ENCODE measurements around the gene GDF7.

The GDF7 gene

GRCh38 chr2:20652673-20653575 lies 14.0 kb upstream of the GDF7 start:
- Mint-ChIP-seq H3K4me1 (ENCODE audit: low read depth in 2 of 2) (peaks cover 23 to 26% of the 10 kb centered on the region in 2 donors), H3K4me3 (no peak overlapping the region), H3K9me3 (no peaks in the 10 kb centered on the region), H3K36me3 (ENCODE audit: insufficient read depth) (peaks cover 7% of the 10 kb centered on the region), H3K27ac (no peak overlapping the region), H3K27me3 (peaks cover 8 to 19% of the 10 kb centered on the region in 2 donors)
- DNase-seq (no peak), ATAC-seq (replicated peaks) (no peak)

- H3K4me1 Mint-ChIP-seq (ENCODE audit: low read depth in 2 of 2): peaks cover 14 to 18% of the 10 kb centered on the region in 2 donors
- no peak overlapping the region for H3K4me3 Mint-ChIP-seq
- DNase-seq: no peak
- H3K27ac Mint-ChIP-seq: no peak overlapping the region
- H3K9me3 Mint-ChIP-seq: no peaks in the 10 kb centered on the region
- peaks cover 7% of the 10 kb centered on the region for H3K36me3 Mint-ChIP-seq (ENCODE audit: insufficient read depth)
- ATAC-seq (replicated peaks): no peak
- peaks cover 15 to 29% of the 10 kb centered on the region in 2 donors for H3K27me3 Mint-ChIP-seq
These were observed 13.0 kb upstream of the GDF7 start for GRCh38 chr2:20653695-20654534.

GRCh38 chr2:20654535-20654813 lies 12.5 kb upstream of the GDF7 start:
- H3K4me1 Mint-ChIP-seq (ENCODE audit: low read depth in 2 of 2): peaks cover 9 to 18% of the 10 kb centered on the region in 2 donors
- H3K27ac Mint-ChIP-seq: no peak overlapping the region
- H3K4me3 Mint-ChIP-seq: no peak overlapping the region
- H3K36me3 Mint-ChIP-seq (ENCODE audit: insufficient read depth): peaks cover 7% of the 10 kb centered on the region
- no peak for ATAC-seq (replicated peaks)
- H3K27me3 Mint-ChIP-seq: peaks cover 20 to 34% of the 10 kb centered on the region in 2 donors
- no peak for DNase-seq
- no peaks in the 10 kb centered on the region for H3K9me3 Mint-ChIP-seq

- no peaks in the 10 kb centered on the region for H3K9me3 Mint-ChIP-seq
- no peak for ATAC-seq (replicated peaks)
- peaks cover 24 to 55% of the 10 kb centered on the region in 2 donors for H3K27me3 Mint-ChIP-seq
These were observed 10.4 kb upstream of the GDF7 start for GRCh38 chr2:20656561-20656960.

GRCh38 chr2:20657522-20658235 lies 9.3 kb upstream of the GDF7 start:
- Mint-ChIP-seq H3K27me3 (peaks cover 35 to 66% of the 10 kb centered on the region in 2 donors), H3K36me3 (ENCODE audit: insufficient read depth) (peaks cover 4% of the 10 kb centered on the region), H3K9me3 (no peaks in the 10 kb centered on the region), H3K4me3 (no peak overlapping the region), H3K4me1 (ENCODE audit: low read depth in 2 of 2) (no peaks in the 10 kb centered on the region), H3K27ac (no peak overlapping the region)
- no peak for DNase-seq
- ATAC-seq (replicated peaks): no peak

More at GRCh38 chr2:20656561-20656960, 10.4 kb upstream of the GDF7 start:
- peaks cover 4% of the 10 kb centered on the region for H3K36me3 Mint-ChIP-seq (ENCODE audit: insufficient read depth)
- no peak overlapping the region for H3K27ac Mint-ChIP-seq
- peaks cover 1 to 6% of the 10 kb centered on the region in 2 donors for H3K4me1 Mint-ChIP-seq (ENCODE audit: low read depth in 2 of 2)
- no peak for DNase-seq
- H3K4me3 Mint-ChIP-seq: no peak overlapping the region

GRCh38 chr2:20660506-20661420 lies 6.2 kb upstream of the GDF7 start:
- Mint-ChIP-seq H3K27ac (no peak overlapping the region), H3K4me1 (ENCODE audit: low read depth in 2 of 2) (peaks cover 0 to 3% of the 10 kb centered on the region in 2 donors), H3K9me3 (no peaks in the 10 kb centered on the region), H3K27me3 (peaks cover 54 to 97% of the 10 kb centered on the region in 2 donors), H3K4me3 (no peak overlapping the region), H3K36me3 (ENCODE audit: insufficient read depth) (peaks cover 5% of the 10 kb centered on the region)
- no peak for DNase-seq
- no peak for ATAC-seq (replicated peaks)

GRCh38 chr2:20661421-20662307 lies 5.3 kb upstream of the GDF7 start:
- Mint-ChIP-seq H3K27me3 (peaks cover 60 to 99% of the 10 kb centered on the region in 2 donors), H3K36me3 (ENCODE audit: insufficient read depth) (peaks cover 9% of the 10 kb centered on the region), H3K27ac (no peak overlapping the region), H3K4me1 (ENCODE audit: low read depth in 2 of 2) (peaks cover 2 to 3% of the 10 kb centered on the region in 2 donors), H3K9me3 (no peaks in the 10 kb centered on the region), H3K4me3 (no peak overlapping the region)
- peak; percentile 51 to 66 (median 60) for DNase-seq
- ATAC-seq (replicated peaks): peak; percentile 80

GRCh38 chr2:20662308-20662937 lies 4.5 kb upstream of the GDF7 start:
- DNase-seq: no peak
- peaks cover 60 to 93% of the 10 kb centered on the region in 2 donors for H3K27me3 Mint-ChIP-seq

GRCh38 chr2:20663196-20664070 lies 3.5 kb upstream of the GDF7 start:
- Mint-ChIP-seq H3K36me3 (ENCODE audit: insufficient read depth) (peaks cover 9% of the 10 kb centered on the region), H3K27ac (no peak overlapping the region), H3K27me3 (peaks cover 63 to 94% of the 10 kb centered on the region in 2 donors), H3K4me3 (no peak overlapping the region), H3K4me1 (ENCODE audit: low read depth in 2 of 2) (peaks cover 3 to 4% of the 10 kb centered on the region in 2 donors), H3K9me3 (no peaks in the 10 kb centered on the region)
- DNase-seq (no peak), ATAC-seq (replicated peaks) (no peak)

More at GRCh38 chr2:20662308-20662937, 4.5 kb upstream of the GDF7 start:
- no peak for ATAC-seq (replicated peaks)
- peaks cover 9% of the 10 kb centered on the region for H3K36me3 Mint-ChIP-seq (ENCODE audit: insufficient read depth)
- H3K4me1 Mint-ChIP-seq (ENCODE audit: low read depth in 2 of 2): peaks cover 2 to 3% of the 10 kb centered on the region in 2 donors
- no peak overlapping the region for H3K4me3 Mint-ChIP-seq
- no peaks in the 10 kb centered on the region for H3K9me3 Mint-ChIP-seq
- no peak overlapping the region for H3K27ac Mint-ChIP-seq

GRCh38 chr2:20664071-20664390 lies 2.9 kb upstream of the GDF7 start:
- DNase-seq: no peak
- Mint-ChIP-seq H3K4me3 (no peak overlapping the region), H3K9me3 (no peaks in the 10 kb centered on the region), H3K4me1 (ENCODE audit: low read depth in 2 of 2) (peaks cover 3 to 4% of the 10 kb centered on the region in 2 donors), H3K36me3 (ENCODE audit: insufficient read depth) (peaks cover 9% of the 10 kb centered on the region), H3K27ac (no peak overlapping the region), H3K27me3 (peaks cover 63 to 94% of the 10 kb centered on the region in 2 donors)
- no peak for ATAC-seq (replicated peaks)
